WTC11 (cell line): Measurements from ENCODE around the gene CD44. TPM values are rescaled to one million over a fixed set of nuclear protein-coding genes. Genes with fewer than 3 reads are reported as not detected.
A peak's percentile ranks its signal among the peaks of the same experiment; 100 is the strongest.
"Not testable (repeated sequence)": the region's sequence is repeated elsewhere in the genome, so short reads cannot be mapped to it uniquely, and the experiment has no call there.

Experiments used
- ATAC-seq: fragments of 200-7000 bp; cut with Tn5 transposase; 2 replicates; pipeline ENCODE4 v1.10.0; 2021; ENCODE audit warnings: mild to moderate bottlenecking, moderate library complexity
- CTCF ChIA-PET: fragments of 300-600 bp; sonication (Branson Sonifier 250); formaldehyde crosslinking; loops from one replicate; lab custom pipeline; 2021; ENCODE audit warnings: antibody characterized with exemption; lab: Charles Lee
- POLR2A ChIA-PET: fragments of 350-600 bp; sonication (Branson Sonifier 250); formaldehyde crosslinking; loops from one replicate; lab custom pipeline; 2021; ENCODE audit warnings: antibody characterized with exemption; lab: Charles Lee
- DNase-seq: peaks from one replicate; pipeline ENCODE4 v3.0.0; 2021; ENCODE audit warnings: low spot score
- H3K27ac Mint-ChIP-seq: 2 replicates; pipeline ENCODE4 v1.8.0; 2021; ENCODE audit warnings: mixed read lengths
- H3K27me3 Mint-ChIP-seq: 2 replicates; pipeline ENCODE4 v1.8.0; 2021; ENCODE audit warnings: low read depth, mild to moderate bottlenecking, moderate library complexity, mixed read lengths
- H3K36me3 Mint-ChIP-seq: 2 replicates; pipeline ENCODE4 v1.8.0; 2021; ENCODE audit warnings: mixed read lengths
- H3K4me1 Mint-ChIP-seq: 2 replicates; pipeline ENCODE4 v1.8.0; 2022; ENCODE audit warnings: mixed read lengths
- H3K4me3 Mint-ChIP-seq: 2 replicates; pipeline ENCODE4 v1.8.0; 2021; ENCODE audit warnings: mild to moderate bottlenecking, moderate library complexity, mixed read lengths
- H3K9me3 Mint-ChIP-seq: 2 replicates; pipeline ENCODE4 v1.8.0; 2021; ENCODE audit warnings: mixed read lengths
- AR ChIP-seq: fragments of 250-450 bp; sonication (Bioruptor Pico); IDR thresholded peaks from 2 replicates; pipeline ENCODE4 v1.9.0; 2021; ENCODE audit warnings: mild to moderate bottlenecking
- EMX1 ChIP-seq: fragments of 250-450 bp; sonication (Bioruptor Pico); IDR thresholded peaks from 2 replicates; pipeline ENCODE4 v1.8.0; 2021; ENCODE audit warnings: mild to moderate bottlenecking
- ETV6 ChIP-seq: sonication (generic); formaldehyde crosslinking; IDR thresholded peaks from 2 replicates; pipeline ENCODE4 v1.8.1; 2022; ENCODE audit warnings: mild to moderate bottlenecking, missing genetic modification reagents
- FOXP1 ChIP-seq: sonication (generic); formaldehyde crosslinking; IDR thresholded peaks from 2 replicates; pipeline ENCODE4 v1.8.0; 2022; ENCODE audit warnings: missing genetic modification reagents, mild to moderate bottlenecking, moderate library complexity, borderline replicate concordance
- GABPB1 ChIP-seq: sonication (generic); formaldehyde crosslinking; IDR thresholded peaks from 2 replicates; pipeline ENCODE4 v1.8.1; 2023; ENCODE audit warnings: mild to moderate bottlenecking, missing genetic modification reagents
- GRHL2 ChIP-seq: fragments of 250-450 bp; sonication (Bioruptor Pico); IDR thresholded peaks from 2 replicates; pipeline ENCODE4 v1.8.0; 2022; ENCODE audit warnings: mild to moderate bottlenecking, moderate library complexity; ENCODE audit not compliant: insufficient replicate concordance, severe bottlenecking
- MXD4 ChIP-seq: fragments of 250-450 bp; sonication (Bioruptor Pico); IDR thresholded peaks from 2 replicates; pipeline ENCODE4 v1.8.0; 2021; ENCODE audit warnings: mild to moderate bottlenecking, moderate library complexity, borderline replicate concordance
- MYBL2 ChIP-seq: sonication (generic); formaldehyde crosslinking; IDR thresholded peaks from 2 replicates; pipeline ENCODE4 v1.8.1; 2023; ENCODE audit warnings: mild to moderate bottlenecking, moderate library complexity, missing genetic modification reagents
- OVOL2 ChIP-seq: fragments of 250-450 bp; sonication (Bioruptor Pico); IDR thresholded peaks from 2 replicates; pipeline ENCODE4 v1.9.0; 2021; ENCODE audit warnings: mild to moderate bottlenecking, borderline replicate concordance
- PRRX2 ChIP-seq: fragments of 250-450 bp; sonication (Bioruptor Pico); IDR thresholded peaks from 2 replicates; pipeline ENCODE4 v1.8.0; 2021; ENCODE audit warnings: mild to moderate bottlenecking
- RORB ChIP-seq: fragments of 250-450 bp; sonication (Bioruptor Pico); IDR thresholded peaks from 2 replicates; pipeline ENCODE4 v1.9.0; 2021; ENCODE audit warnings: mild to moderate bottlenecking
- ZBTB43 ChIP-seq: sonication (generic); formaldehyde crosslinking; IDR thresholded peaks from 2 replicates; pipeline ENCODE4 v1.8.1; 2023; ENCODE audit warnings: mild to moderate bottlenecking, missing genetic modification reagents
- ZMAT4 ChIP-seq: fragments of 250-450 bp; sonication (Bioruptor Pico); IDR thresholded peaks from 2 replicates; pipeline ENCODE4 v1.9.0; 2021; ENCODE audit warnings: mild to moderate bottlenecking
- ZNF263 ChIP-seq: sonication (generic); formaldehyde crosslinking; IDR thresholded peaks from 2 replicates; pipeline ENCODE4 v1.8.1; 2022; ENCODE audit warnings: low read depth, mild to moderate bottlenecking, moderate library complexity, missing genetic modification reagents
- ZNF416 ChIP-seq: fragments of 250-450 bp; sonication (Bioruptor Pico); IDR thresholded peaks from 2 replicates; pipeline ENCODE4 v1.9.0; 2021; ENCODE audit warnings: mild to moderate bottlenecking, inconsistent platforms
- ZSCAN18 ChIP-seq: fragments of 250-450 bp; sonication (Bioruptor Pico); IDR thresholded peaks from 2 replicates; pipeline ENCODE4 v2.1.2; 2022; ENCODE audit warnings: mild to moderate bottlenecking, moderate library complexity
- total RNA-seq: library from RNA; stranded (reverse); gene quantifications from 3 replicates; pipeline ENCODE4 v1.2.3, GENCODE V29; 2021
- TF ChIP-seq, protein P1 (sequence below): sonication (generic); formaldehyde crosslinking; IDR thresholded peaks from 2 replicates; pipeline ENCODE4 v1.8.1; 2022; ENCODE audit warnings: low read depth, missing genetic modification reagents, borderline replicate concordance
- TF ChIP-seq, protein P2 (sequence below): sonication (generic); formaldehyde crosslinking; IDR thresholded peaks from 2 replicates; pipeline ENCODE4 v1.8.0; 2023; ENCODE audit warnings: missing genetic modification reagents

Gene CD44
- total RNA-seq, 1 experiment from 2014 or later, result 12.0 TPM

GRCh38 chr11:35089666-35090065, 49.3 kb upstream of the CD44 start (continued):
- no peak for TF ChIP-seq MXD4 (CRISPR knock-in tag)
- TF ChIP-seq EMX1, result no peak
- no peak for TF ChIP-seq GABPB1 (CRISPR knock-in tag)

- POLR2A ChIA-PET, result no interaction called here
- CTCF ChIA-PET, result no interaction called here
Measured at GRCh38 chr11:35090125-35090524, 48.8 kb upstream of the CD44 start.

GRCh38 chr11:35090991-35091390, 48.0 kb upstream of the CD44 start:
- peaks cover 12% of the 10 kb centered on the region for H3K9me3 Mint-ChIP-seq
- H3K4me3 Mint-ChIP-seq, POLR2A ChIA-PET, H3K36me3 Mint-ChIP-seq, H3K4me1 Mint-ChIP-seq, H3K27ac Mint-ChIP-seq, ATAC-seq, H3K27me3 Mint-ChIP-seq, DNase-seq: not testable (repeated sequence)
- CTCF ChIA-PET, result interaction anchor here (0.7 kb wide), 1 partner anchor 215 kb away, joined by 3 read pairs; no protein-coding TSS in a partner anchor

More at GRCh38 chr11:35090125-35090524, 48.8 kb upstream of the CD44 start:
- Mint-ChIP-seq H3K27ac (no peak overlapping the region), H3K4me1 (no peaks in the 10 kb centered on the region), H3K9me3 (peaks cover 12% of the 10 kb centered on the region), H3K27me3 (peaks cover 4% of the 10 kb centered on the region)
- ATAC-seq, result no peak
- DNase-seq, result no peak
- no peak for TF ChIP-seq RORB (CRISPR knock-in tag)
- TF ChIP-seq ZMAT4 (CRISPR knock-in tag), result no peak
- TF ChIP-seq, protein P1, sequence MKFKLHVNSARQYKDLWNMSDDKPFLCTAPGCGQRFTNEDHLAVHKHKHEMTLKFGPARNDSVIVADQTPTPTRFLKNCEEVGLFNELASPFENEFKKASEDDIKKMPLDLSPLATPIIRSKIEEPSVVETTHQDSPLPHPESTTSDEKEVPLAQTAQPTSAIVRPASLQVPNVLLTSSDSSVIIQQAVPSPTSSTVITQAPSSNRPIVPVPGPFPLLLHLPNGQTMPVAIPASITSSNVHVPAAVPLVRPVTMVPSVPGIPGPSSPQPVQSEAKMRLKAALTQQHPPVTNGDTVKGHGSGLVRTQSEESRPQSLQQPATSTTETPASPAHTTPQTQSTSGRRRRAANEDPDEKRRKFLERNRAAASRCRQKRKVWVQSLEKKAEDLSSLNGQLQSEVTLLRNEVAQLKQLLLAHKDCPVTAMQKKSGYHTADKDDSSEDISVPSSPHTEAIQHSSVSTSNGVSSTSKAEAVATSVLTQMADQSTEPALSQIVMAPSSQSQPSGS (CRISPR knock-in tag), result no peak
- no peak for TF ChIP-seq ZNF263
- TF ChIP-seq FOXP1 (CRISPR knock-in tag), result no peak
- TF ChIP-seq, all 79 proteins: peak for 0
- Mint-ChIP-seq H3K4me3 (no peak overlapping the region), H3K36me3 (no peaks in the 10 kb centered on the region)

DNA sequence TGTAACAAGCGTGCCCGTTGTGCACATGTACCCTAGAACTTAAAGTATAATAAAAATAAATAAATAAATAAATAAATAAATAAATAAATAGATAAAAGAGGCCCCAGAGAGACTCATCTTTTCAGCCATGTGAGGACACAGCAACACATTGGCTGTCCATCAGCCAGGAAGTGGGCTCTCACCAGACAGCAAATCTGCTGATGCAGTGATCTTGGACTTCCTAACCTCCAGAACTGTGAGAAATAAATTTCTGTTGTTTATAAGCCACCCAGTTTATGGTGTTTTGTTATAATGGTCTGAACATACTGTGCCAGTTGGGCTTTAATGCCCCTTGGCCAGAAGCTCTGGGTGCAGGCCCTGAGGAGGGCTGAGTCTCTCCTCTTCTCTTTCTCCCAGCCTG, 42.2 kb upstream of the CD44 start:
- H3K4me3 Mint-ChIP-seq, result no peak overlapping the region
- peaks cover 4% of the 10 kb centered on the region; the same call in 1 of the 2 replicates for H3K9me3 Mint-ChIP-seq
- no peaks in the 10 kb centered on the region for H3K36me3 Mint-ChIP-seq
- H3K4me1 Mint-ChIP-seq, result no peaks in the 10 kb centered on the region
- CTCF ChIA-PET, result no interaction called here
- peaks cover 4% of the 10 kb centered on the region for H3K27me3 Mint-ChIP-seq
- no peak for DNase-seq
- H3K27ac Mint-ChIP-seq, result no peak overlapping the region
- POLR2A ChIA-PET, result no interaction called here
- TF ChIP-seq ETV6 (no peak), ZSCAN18 (no peak)
- TF ChIP-seq, all 79 proteins: peak for 0
- ATAC-seq, result no peak

GRCh38 chr11:35097814-35098455, 41.0 kb upstream of the CD44 start:
- Mint-ChIP-seq H3K9me3 (peaks cover 4% of the 10 kb centered on the region; the same call in 1 of the 2 replicates), H3K27me3 (peaks cover 4% of the 10 kb centered on the region), H3K27ac (no peak overlapping the region), H3K4me1 (no peaks in the 10 kb centered on the region), H3K36me3 (no peaks in the 10 kb centered on the region), H3K4me3 (no peak overlapping the region)
- ATAC-seq (peak; percentile 16; the same call in 1 of the 2 replicates), DNase-seq (no peak)
- ChIA-PET POLR2A (no interaction called here), CTCF (no interaction called here)
- no peak for TF ChIP-seq PRRX2 (CRISPR knock-in tag)
- no peak for TF ChIP-seq GRHL2
- TF ChIP-seq AR, result no peak
- no peak for TF ChIP-seq MYBL2
- TF ChIP-seq OVOL2 (CRISPR knock-in tag), result no peak
- no peak for TF ChIP-seq FOXP1 (CRISPR knock-in tag)
- no peak for TF ChIP-seq ZBTB43 (CRISPR knock-in tag)
- TF ChIP-seq ZMAT4 (CRISPR knock-in tag), result no peak
- TF ChIP-seq GABPB1 (CRISPR knock-in tag), result no peak
- TF ChIP-seq, protein P2, sequence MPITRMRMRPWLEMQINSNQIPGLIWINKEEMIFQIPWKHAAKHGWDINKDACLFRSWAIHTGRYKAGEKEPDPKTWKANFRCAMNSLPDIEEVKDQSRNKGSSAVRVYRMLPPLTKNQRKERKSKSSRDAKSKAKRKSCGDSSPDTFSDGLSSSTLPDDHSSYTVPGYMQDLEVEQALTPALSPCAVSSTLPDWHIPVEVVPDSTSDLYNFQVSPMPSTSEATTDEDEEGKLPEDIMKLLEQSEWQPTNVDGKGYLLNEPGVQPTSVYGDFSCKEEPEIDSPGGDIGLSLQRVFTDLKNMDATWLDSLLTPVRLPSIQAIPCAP (CRISPR knock-in tag), result no peak
- no peak for TF ChIP-seq ZNF416 (CRISPR knock-in tag)
